Measurements from ENCODE around the gene TTC28.

DNA sequence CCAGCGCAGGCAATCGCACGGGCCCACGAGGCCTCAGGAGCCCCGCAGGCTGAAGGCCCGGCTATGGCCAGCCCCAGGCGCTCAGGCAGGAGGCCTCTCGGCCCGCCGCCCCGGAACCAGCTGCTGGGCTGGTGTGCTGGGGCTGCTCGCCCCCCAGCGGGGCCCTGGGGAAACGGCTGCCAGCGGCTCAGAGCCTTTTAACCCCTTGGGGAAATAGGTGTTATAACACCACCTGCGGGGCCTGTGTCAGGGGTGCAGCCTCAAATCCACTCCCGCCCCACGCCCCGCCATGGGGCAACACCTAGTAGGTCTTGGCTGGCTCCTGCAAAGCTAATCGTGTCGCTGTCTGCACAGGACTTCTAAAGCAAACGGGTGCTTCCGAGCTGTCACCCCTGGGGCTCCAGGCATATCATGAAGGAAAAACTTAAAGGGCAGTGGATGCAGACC is 237.4 kb downstream of the TTC28 start:
- TF ChIP-seq, protein P1, sequence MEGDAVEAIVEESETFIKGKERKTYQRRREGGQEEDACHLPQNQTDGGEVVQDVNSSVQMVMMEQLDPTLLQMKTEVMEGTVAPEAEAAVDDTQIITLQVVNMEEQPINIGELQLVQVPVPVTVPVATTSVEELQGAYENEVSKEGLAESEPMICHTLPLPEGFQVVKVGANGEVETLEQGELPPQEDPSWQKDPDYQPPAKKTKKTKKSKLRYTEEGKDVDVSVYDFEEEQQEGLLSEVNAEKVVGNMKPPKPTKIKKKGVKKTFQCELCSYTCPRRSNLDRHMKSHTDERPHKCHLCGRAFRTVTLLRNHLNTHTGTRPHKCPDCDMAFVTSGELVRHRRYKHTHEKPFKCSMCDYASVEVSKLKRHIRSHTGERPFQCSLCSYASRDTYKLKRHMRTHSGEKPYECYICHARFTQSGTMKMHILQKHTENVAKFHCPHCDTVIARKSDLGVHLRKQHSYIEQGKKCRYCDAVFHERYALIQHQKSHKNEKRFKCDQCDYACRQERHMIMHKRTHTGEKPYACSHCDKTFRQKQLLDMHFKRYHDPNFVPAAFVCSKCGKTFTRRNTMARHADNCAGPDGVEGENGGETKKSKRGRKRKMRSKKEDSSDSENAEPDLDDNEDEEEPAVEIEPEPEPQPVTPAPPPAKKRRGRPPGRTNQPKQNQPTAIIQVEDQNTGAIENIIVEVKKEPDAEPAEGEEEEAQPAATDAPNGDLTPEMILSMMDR (IDR thresholded peaks at IDR 0.05) = peak; percentile 33 to 65 (median 62)
- TF ChIP-seq POLR2A (IDR thresholded peaks at IDR 0.05) = no peak

Measured in sigmoid colon (tissue), 3 donors.